GM23338 (cell line): ENCODE data around the gene ZNF646. TPM values are rescaled to one million over a fixed set of nuclear protein-coding genes. Genes with fewer than 3 reads are reported as not detected.

ENCODE experiments used
- ATAC-seq: fragments of 200-7000 bp; cut with Tn5 transposase; 3 replicates; pipeline ENCODE4 v1.9.1; 2020
- DNase-seq: peaks from one replicate; pipeline ENCODE4 v3.0.0-alpha.2; 2015; ENCODE audit warnings: low spot score
- H2AFZ ChIP-seq: fragments of 200-600 bp; sonication (generic); 2 replicates; pipeline ENCODE4 v1.8.0; 2016; ENCODE audit warnings: antibody characterized with exemption, mild to moderate bottlenecking, moderate library complexity
- H3F3A ChIP-seq: fragments of 200-600 bp; sonication (generic); replicated peaks from 2 replicates; pipeline ENCODE4 v1.8.0; 2017; ENCODE audit warnings: antibody characterized with exemption, mixed run types, low read depth
- H3K27ac ChIP-seq: fragments of 200-600 bp; sonication (generic); 2 replicates; pipeline ENCODE4 v1.6.1; 2016; ENCODE audit warnings: low read depth
- H3K27me3 ChIP-seq: fragments of 200-600 bp; sonication (generic); 2 replicates; pipeline ENCODE4 v1.8.0; 2016; ENCODE audit warnings: mild to moderate bottlenecking, mixed run types, moderate library complexity; ENCODE audit not compliant: insufficient read depth
- H3K36me3 ChIP-seq: fragments of 200-600 bp; sonication (generic); 2 replicates; pipeline ENCODE4 v1.8.0; 2016; ENCODE audit warnings: mild to moderate bottlenecking; ENCODE audit not compliant: insufficient read depth
- H3K4me1 ChIP-seq: fragments of 200-600 bp; sonication (generic); 2 replicates; pipeline ENCODE4 v1.8.0; 2016; ENCODE audit warnings: mild to moderate bottlenecking, moderate library complexity; ENCODE audit not compliant: insufficient read depth
- H3K4me2 ChIP-seq: fragments of 200-600 bp; sonication (generic); 2 replicates; pipeline ENCODE4 v1.7.1; 2017; ENCODE audit warnings: mixed run types
- H3K4me3 ChIP-seq: fragments of 200-600 bp; sonication (generic); 2 replicates; pipeline ENCODE4 v1.6.1; 2016; ENCODE audit warnings: mixed run types
- H3K79me2 ChIP-seq: fragments of 200-600 bp; sonication (generic); replicated peaks from 2 replicates; pipeline ENCODE4 v1.8.0; 2017; ENCODE audit warnings: mild to moderate bottlenecking; ENCODE audit not compliant: insufficient read depth
- H3K9me2 ChIP-seq: fragments of 200-600 bp; sonication (generic); 2 replicates; pipeline ENCODE4 v1.8.0; 2017; ENCODE audit not compliant: insufficient read depth
- H4K20me1 ChIP-seq: fragments of 200-600 bp; sonication (generic); replicated peaks from 2 replicates; pipeline ENCODE4 v1.8.0; 2017; ENCODE audit warnings: mild to moderate bottlenecking; ENCODE audit not compliant: insufficient read depth
- H3K27ac Mint-ChIP-seq: 2 replicates; pipeline ENCODE4 v1.8.0; 2020; ENCODE audit warnings: inconsistent platforms, mild to moderate bottlenecking, moderate library complexity, mixed read lengths
- H3K27me3 Mint-ChIP-seq: 3 replicates; pipeline ENCODE4 v1.8.0; 2022; ENCODE audit warnings: low read depth, mild to moderate bottlenecking, moderate library complexity, mixed read lengths, inconsistent platforms; ENCODE audit not compliant: insufficient read depth, poor library complexity
- H3K36me3 Mint-ChIP-seq: 3 replicates; pipeline ENCODE4 v1.8.0; 2021; ENCODE audit warnings: low read depth, mild to moderate bottlenecking, inconsistent platforms, moderate library complexity, mixed read lengths
- H3K4me1 Mint-ChIP-seq: 3 replicates; pipeline ENCODE4 v1.8.0; 2020; ENCODE audit warnings: mild to moderate bottlenecking, inconsistent platforms, mixed read lengths
- H3K4me3 Mint-ChIP-seq: 3 replicates; pipeline ENCODE4 v1.8.0; 2021; ENCODE audit warnings: moderate library complexity, mild to moderate bottlenecking, inconsistent platforms, mixed read lengths
- H3K9me3 Mint-ChIP-seq: 3 replicates; pipeline ENCODE4 v1.8.0; 2020; ENCODE audit warnings: moderate library complexity, mild to moderate bottlenecking, inconsistent platforms, mixed read lengths
- CREB1 ChIP-seq: fragments of 250-450 bp; sonication (Bioruptor Pico); IDR thresholded peaks from 2 replicates; pipeline ENCODE4 v1.5.0; 2020; ENCODE audit warnings: low read depth, mild to moderate bottlenecking, moderate library complexity
- EZH2 ChIP-seq: fragments of 200-600 bp; sonication (generic); IDR thresholded peaks from one replicate; pipeline ENCODE4 v1.8.0; 2017; ENCODE audit warnings: antibody characterized with exemption, mild to moderate bottlenecking, low read depth; ENCODE audit not compliant: unreplicated experiment
- EZH2phosphoT487 ChIP-seq: fragments of 200-600 bp; sonication (generic); IDR thresholded peaks from one replicate; pipeline ENCODE4 v1.8.1; 2018; ENCODE audit warnings: antibody characterized with exemption; ENCODE audit not compliant: unreplicated experiment
- JUNB ChIP-seq: IDR thresholded peaks from one replicate; pipeline ENCODE4 v1.6.1; 2016; ENCODE audit warnings: antibody characterized with exemption; ENCODE audit not compliant: unreplicated experiment
- NANOG ChIP-seq: IDR thresholded peaks from 2 replicates; pipeline ENCODE4 v1.6.1; 2016; ENCODE audit warnings: antibody characterized with exemption, borderline replicate concordance
- POLR2AphosphoS5 ChIP-seq: IDR thresholded peaks from 2 replicates; pipeline ENCODE4 v1.6.1; 2016; ENCODE audit warnings: antibody characterized with exemption, low read depth
- REST ChIP-seq: IDR thresholded peaks from one replicate; pipeline ENCODE4 v1.6.1; 2018; ENCODE audit warnings: antibody characterized with exemption; ENCODE audit not compliant: unreplicated experiment
- STAT1 ChIP-seq: IDR thresholded peaks from one replicate; pipeline ENCODE4 v1.6.1; 2016; ENCODE audit warnings: antibody characterized with exemption; ENCODE audit not compliant: unreplicated experiment
- ZNF114 ChIP-seq: fragments of 250-450 bp; sonication (Bioruptor Pico); IDR thresholded peaks from 2 replicates; pipeline ENCODE4 v1.5.0; 2020; ENCODE audit warnings: mild to moderate bottlenecking, moderate library complexity
- ZNF331 ChIP-seq: fragments of 250-450 bp; sonication (Bioruptor Pico); IDR thresholded peaks from 2 replicates; pipeline ENCODE4 v1.5.0; 2020; ENCODE audit warnings: low read depth, mild to moderate bottlenecking, moderate library complexity
- ZNF462 ChIP-seq: fragments of 250-450 bp; sonication (Bioruptor Pico); IDR thresholded peaks from 2 replicates; pipeline ENCODE4 v1.5.0; 2020; ENCODE audit warnings: mild to moderate bottlenecking, moderate library complexity
- polyA plus RNA-seq: library from polyadenylated mRNA; unstranded; fragments of >200 nt; fragmentation: Nextera tagmentation; extraction: Ambion mirVana; gene quantifications from 2 replicates; pipeline ENCODE4 v1.2.1, GENCODE V29; 2016
- total RNA-seq: library from RNA; depleted of rRNA; stranded (reverse); fragments of >200 nt; shearing (Covaris generic); gene quantifications from 2 replicates; pipeline ENCODE4 v1.2.3, GENCODE V29; 2014
- TF ChIP-seq, protein P1 (sequence below), 2 experiments: fragments of 200-600 bp in 1 of 2; sonication (generic) in 1 of 2; conservative IDR thresholded peaks; 2 replicates each; pipeline versions ENCODE4 v1.5.1 to v1.6.1; 2016 to 2017; ENCODE audit warnings: antibody characterized with exemption in 2 of 2, low read depth in 2 of 2, mild to moderate bottlenecking in 2 of 2, moderate library complexity in 1 of 2
- TF ChIP-seq, protein P2 (sequence below): IDR thresholded peaks from 2 replicates; pipeline ENCODE4 v1.6.1; 2016; ENCODE audit warnings: antibody characterized with exemption

ZNF646 gene
- total and polyA plus RNA-seq, 2 experiments from 2014 or later = 6.3 to 29.3 TPM

GRCh38 chr16:31120129-31120528 lies 45.9 kb downstream of the ZNF646 start:
- no peak for TF ChIP-seq POLR2AphosphoS5
- no peak for TF ChIP-seq NANOG
- TF ChIP-seq, protein P1, sequence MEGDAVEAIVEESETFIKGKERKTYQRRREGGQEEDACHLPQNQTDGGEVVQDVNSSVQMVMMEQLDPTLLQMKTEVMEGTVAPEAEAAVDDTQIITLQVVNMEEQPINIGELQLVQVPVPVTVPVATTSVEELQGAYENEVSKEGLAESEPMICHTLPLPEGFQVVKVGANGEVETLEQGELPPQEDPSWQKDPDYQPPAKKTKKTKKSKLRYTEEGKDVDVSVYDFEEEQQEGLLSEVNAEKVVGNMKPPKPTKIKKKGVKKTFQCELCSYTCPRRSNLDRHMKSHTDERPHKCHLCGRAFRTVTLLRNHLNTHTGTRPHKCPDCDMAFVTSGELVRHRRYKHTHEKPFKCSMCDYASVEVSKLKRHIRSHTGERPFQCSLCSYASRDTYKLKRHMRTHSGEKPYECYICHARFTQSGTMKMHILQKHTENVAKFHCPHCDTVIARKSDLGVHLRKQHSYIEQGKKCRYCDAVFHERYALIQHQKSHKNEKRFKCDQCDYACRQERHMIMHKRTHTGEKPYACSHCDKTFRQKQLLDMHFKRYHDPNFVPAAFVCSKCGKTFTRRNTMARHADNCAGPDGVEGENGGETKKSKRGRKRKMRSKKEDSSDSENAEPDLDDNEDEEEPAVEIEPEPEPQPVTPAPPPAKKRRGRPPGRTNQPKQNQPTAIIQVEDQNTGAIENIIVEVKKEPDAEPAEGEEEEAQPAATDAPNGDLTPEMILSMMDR (conservative IDR thresholded peaks at IDR 0.05; ENCODE audit: low read depth in 2 of 2) = no peak
- TF ChIP-seq, protein P2, sequence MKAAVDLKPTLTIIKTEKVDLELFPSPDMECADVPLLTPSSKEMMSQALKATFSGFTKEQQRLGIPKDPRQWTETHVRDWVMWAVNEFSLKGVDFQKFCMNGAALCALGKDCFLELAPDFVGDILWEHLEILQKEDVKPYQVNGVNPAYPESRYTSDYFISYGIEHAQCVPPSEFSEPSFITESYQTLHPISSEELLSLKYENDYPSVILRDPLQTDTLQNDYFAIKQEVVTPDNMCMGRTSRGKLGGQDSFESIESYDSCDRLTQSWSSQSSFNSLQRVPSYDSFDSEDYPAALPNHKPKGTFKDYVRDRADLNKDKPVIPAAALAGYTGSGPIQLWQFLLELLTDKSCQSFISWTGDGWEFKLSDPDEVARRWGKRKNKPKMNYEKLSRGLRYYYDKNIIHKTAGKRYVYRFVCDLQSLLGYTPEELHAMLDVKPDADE = no peak
- no peak for TF ChIP-seq REST
- no peak for TF ChIP-seq EZH2
- no peak for TF ChIP-seq ZNF331 (CRISPR knock-in tag)
- TF ChIP-seq ZNF462 (CRISPR knock-in tag) = no peak
- TF ChIP-seq STAT1 = no peak
- TF ChIP-seq ZNF114 (CRISPR knock-in tag) = no peak
- no peak for TF ChIP-seq JUNB
- no peak for TF ChIP-seq EZH2phosphoT487
- no peak for TF ChIP-seq CREB1 (CRISPR knock-in tag)
- Histone ChIP-seq H3K9me2 (no peaks in the 10 kb centered on the region), H3K4me3 (no peak overlapping the region), H3K36me3 (peaks cover 32% of the 10 kb centered on the region), H3K4me2 (no peak overlapping the region), H4K20me1 (peaks cover 10% of the 10 kb centered on the region), H3K79me2 (peaks cover 21% of the 10 kb centered on the region), H3K27ac (no peak overlapping the region), H3F3A (peaks cover 11% of the 10 kb centered on the region; the same call in 1 of the 2 replicates), H3K27me3 (no peaks in the 10 kb centered on the region), H2AFZ (no peak overlapping the region), H3K4me1 (peaks cover 7% of the 10 kb centered on the region)
- peaks cover 60% of the 10 kb centered on the region for H3K36me3 Mint-ChIP-seq
- DNase-seq = no peak
- no peak overlapping the region for H3K27ac Mint-ChIP-seq
- no peak for ATAC-seq
- peaks cover 14% of the 10 kb centered on the region for H3K27me3 Mint-ChIP-seq
- H3K4me3 Mint-ChIP-seq = no peak overlapping the region
- peaks cover 8% of the 10 kb centered on the region for H3K4me1 Mint-ChIP-seq
- peaks cover 2% of the 10 kb centered on the region; the same call in 1 of the 3 replicates for H3K9me3 Mint-ChIP-seq
